BJ (cell line): Measurements from ENCODE around the gene KLHL29. TPM values are rescaled to one million over a fixed set of nuclear protein-coding genes. Genes with fewer than 3 reads are reported as not detected.

Source experiments
- CTCF ChIA-PET: fragments of 350-600 bp; formaldehyde crosslinking; extraction: SDS; loops from one replicate; lab custom pipeline; 2021; ENCODE audit warnings: antibody characterized with exemption, inconsistent platforms; lab: Yijun Ruan, JAX
- POLR2A ChIA-PET: fragments of 300-600 bp; sonication (Branson Sonifier 250); formaldehyde crosslinking; extraction: SDS; loops from one replicate; lab custom pipeline; 2021; ENCODE audit warnings: antibody characterized with exemption; lab: Charles Lee
- DNase-seq: peaks from one replicate; pipeline ENCODE4 v3.0.0-alpha.2; 2011; ENCODE audit warnings: low read depth
- H3K27me3 ChIP-seq: 2 replicates; pipeline ENCODE4 v1.6.0; 2011; ENCODE audit warnings: low read length; ENCODE audit not compliant: control insufficient read depth, insufficient read depth
- H3K36me3 ChIP-seq: 2 replicates; pipeline ENCODE4 v1.5.1; 2011; ENCODE audit warnings: low read length; ENCODE audit not compliant: control insufficient read depth, insufficient read depth
- H3K4me3 ChIP-seq: 2 replicates; pipeline ENCODE4 v1.5.1; 2011; ENCODE audit warnings: low read depth, mild to moderate bottlenecking, control low read depth, low read length
- polyA plus RNA-seq: library from polyadenylated mRNA; depleted of rRNA; stranded (reverse); fragments of >200 nt; gene quantifications from 2 replicates; pipeline ENCODE4 v1.2.3, GENCODE V29; 2011
- TF ChIP-seq, protein P1 (sequence below): IDR thresholded peaks from 2 replicates; pipeline ENCODE4 v1.5.1; 2011; ENCODE audit warnings: low read depth, mild to moderate bottlenecking, control low read depth, inconsistent platforms, low read length, moderate library complexity; ENCODE audit not compliant: insufficient read depth

KLHL29 gene
- polyA plus RNA-seq, 1 experiment: 10.0 TPM

- H3K27me3 ChIP-seq: no peaks in the 10 kb centered on the region
- CTCF ChIA-PET: no interaction called here
- no peak for DNase-seq
- H3K36me3 ChIP-seq: peaks cover 1% of the 10 kb centered on the region; the same call in 1 of the 2 replicates
- H3K4me3 ChIP-seq: no peak overlapping the region
- POLR2A ChIA-PET: no interaction called here
- TF ChIP-seq, protein P1, sequence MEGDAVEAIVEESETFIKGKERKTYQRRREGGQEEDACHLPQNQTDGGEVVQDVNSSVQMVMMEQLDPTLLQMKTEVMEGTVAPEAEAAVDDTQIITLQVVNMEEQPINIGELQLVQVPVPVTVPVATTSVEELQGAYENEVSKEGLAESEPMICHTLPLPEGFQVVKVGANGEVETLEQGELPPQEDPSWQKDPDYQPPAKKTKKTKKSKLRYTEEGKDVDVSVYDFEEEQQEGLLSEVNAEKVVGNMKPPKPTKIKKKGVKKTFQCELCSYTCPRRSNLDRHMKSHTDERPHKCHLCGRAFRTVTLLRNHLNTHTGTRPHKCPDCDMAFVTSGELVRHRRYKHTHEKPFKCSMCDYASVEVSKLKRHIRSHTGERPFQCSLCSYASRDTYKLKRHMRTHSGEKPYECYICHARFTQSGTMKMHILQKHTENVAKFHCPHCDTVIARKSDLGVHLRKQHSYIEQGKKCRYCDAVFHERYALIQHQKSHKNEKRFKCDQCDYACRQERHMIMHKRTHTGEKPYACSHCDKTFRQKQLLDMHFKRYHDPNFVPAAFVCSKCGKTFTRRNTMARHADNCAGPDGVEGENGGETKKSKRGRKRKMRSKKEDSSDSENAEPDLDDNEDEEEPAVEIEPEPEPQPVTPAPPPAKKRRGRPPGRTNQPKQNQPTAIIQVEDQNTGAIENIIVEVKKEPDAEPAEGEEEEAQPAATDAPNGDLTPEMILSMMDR: no peak
These were observed 125.5 kb downstream of the KLHL29 start for GRCh38 chr2:23510471-23510870.

- no peak for DNase-seq
- POLR2A ChIA-PET: no interaction called here
- Histone ChIP-seq H3K27me3 (no peaks in the 10 kb centered on the region), H3K4me3 (no peak overlapping the region), H3K36me3 (peaks cover 1% of the 10 kb centered on the region; the same call in 1 of the 2 replicates)
- TF ChIP-seq, protein P1: no peak
- CTCF ChIA-PET: no interaction called here
These were observed 127.8 kb downstream of the KLHL29 start for GRCh38 chr2:23512778-23513177.

DNA sequence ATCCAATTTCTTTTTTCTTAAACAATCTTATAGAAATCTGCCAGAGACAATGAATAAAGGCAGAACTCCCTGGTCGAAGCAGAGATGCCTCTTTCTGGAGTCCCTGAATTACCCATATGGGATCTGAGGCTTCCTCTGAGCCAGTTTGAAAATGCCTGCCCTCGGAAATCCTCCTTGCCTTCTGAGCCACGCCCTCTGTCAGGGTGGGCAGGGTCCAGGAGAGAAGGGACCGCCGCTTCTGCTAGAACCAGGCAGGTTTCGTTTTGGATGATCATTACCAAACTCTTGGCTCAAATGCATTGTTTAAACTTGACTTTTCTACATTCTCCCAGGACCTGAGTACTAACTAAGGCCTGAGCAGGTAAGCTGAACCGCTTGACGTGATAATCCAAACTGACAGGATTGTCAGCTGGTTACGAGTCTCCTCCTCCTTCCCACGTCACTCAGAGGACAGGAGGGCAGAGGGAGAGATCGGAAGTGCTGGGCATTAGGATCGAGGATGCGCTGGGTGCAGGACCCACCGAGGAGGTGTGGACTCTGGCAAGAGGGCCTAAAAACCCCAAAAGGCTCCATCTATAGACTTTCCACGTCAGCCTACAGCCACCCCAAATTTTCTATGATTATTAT lies 128.4 kb downstream of the KLHL29 start:
- Histone ChIP-seq H3K4me3 (no peak overlapping the region), H3K36me3 (peaks cover 1% of the 10 kb centered on the region; the same call in 1 of the 2 replicates), H3K27me3 (no peaks in the 10 kb centered on the region)
- CTCF ChIA-PET: no interaction called here
- TF ChIP-seq, protein P1: no peak
- POLR2A ChIA-PET: no interaction called here
- no peak for DNase-seq

GRCh38 chr2:23513872-23514793 lies 129.2 kb downstream of the KLHL29 start:
- no peak overlapping the region for H3K4me3 ChIP-seq
- H3K27me3 ChIP-seq: no peaks in the 10 kb centered on the region
- TF ChIP-seq, protein P1: no peak
- no peak for DNase-seq
- ChIA-PET POLR2A (no interaction called here), CTCF (no interaction called here)
- H3K36me3 ChIP-seq: peaks cover 1% of the 10 kb centered on the region; the same call in 1 of the 2 replicates

GRCh38 chr2:23516520-23517256 lies 131.7 kb downstream of the KLHL29 start:
- POLR2A ChIA-PET: no interaction called here
- CTCF ChIA-PET: no interaction called here
- TF ChIP-seq, protein P1: no peak
- Histone ChIP-seq H3K36me3 (no peaks in the 10 kb centered on the region; the same call in 1 of the 2 replicates), H3K4me3 (no peak overlapping the region), H3K27me3 (no peaks in the 10 kb centered on the region)
- no peak for DNase-seq
